Psoas muscle (tissue), 8 donors: ENCODE data around the gene CCDC40. TPM values are rescaled to one million over a fixed set of nuclear protein-coding genes. Genes with fewer than 3 reads are reported as not detected.
"Not testable (repeated sequence)": the region's sequence is repeated elsewhere in the genome, so short reads cannot be mapped to it uniquely, and the experiment has no call there.

Experiments
- ATAC-seq, 4 donors: fragments of 200-7000 bp; cut with Tn5 transposase; one replicate each; pipeline ENCODE4 v1.9.1; 2020; ENCODE audit warnings: moderate library complexity in 3 of 4, mild to moderate bottlenecking in 2 of 4
- DNase-seq, 2 donors: peaks; one replicate each; pipeline ENCODE4 v3.0.0-alpha.2; 2020
- H3K27ac ChIP-seq: fragments of 200-600 bp; one replicate; pipeline ENCODE4 v1.8.0; 2022
- H3K27me3 ChIP-seq, 3 donors: fragments of 200-600 bp in 1 of 3; one replicate each; pipeline versions ENCODE4 v1.6.1 to v1.8.0; 2013 to 2022; ENCODE audit warnings: low read length in 2 of 3, mild to moderate bottlenecking in 2 of 3, moderate library complexity in 1 of 3; ENCODE audit not compliant: insufficient read depth in 3 of 3
- H3K36me3 ChIP-seq, 2 donors: fragments of 200-600 bp in 1 of 2; one replicate each; pipeline versions ENCODE4 v1.6.1 to v1.8.0; 2013 to 2022; ENCODE audit warnings: low read depth in 1 of 2, mild to moderate bottlenecking in 1 of 2, moderate library complexity in 1 of 2; ENCODE audit not compliant: insufficient read depth in 1 of 2
- H3K4me1 ChIP-seq: fragments of 200-600 bp; one replicate; pipeline ENCODE4 v1.8.0; 2022
- H3K4me3 ChIP-seq: fragments of 200-600 bp; one replicate; pipeline ENCODE4 v1.8.0; 2022; ENCODE audit warnings: mild to moderate bottlenecking
- H3K9me3 ChIP-seq: fragments of 200-600 bp; one replicate; pipeline ENCODE4 v1.8.0; 2022
- WGBS, 3 donors: extraction: QIAGEN DNeasy Blood & Tissue Kit; methylation state at CpG; one replicate each; pipeline versions ENCODE4 v1.1.6 to v1.1.7; 2013; 5-methylcytosine and 5-hydroxymethylcytosine counted together
- intact Hi-C, 2 donors: fragments of 100-400 bp; cut with DNase I; formaldehyde crosslinking; loops; one replicate each; pipeline versions ENCODE4 v1.11.0 to v1.14.2; 2022
- polyA plus RNA-seq, 3 donors: library from polyadenylated mRNA; stranded (reverse); fragments of 200-250 nt; gene quantifications; one replicate each; pipeline ENCODE4 v1.2.3, GENCODE V29; 2013
- total RNA-seq, 4 donors: library from RNA; stranded (reverse); fragmentation: NEBNext Ultra II Directional in 2 of 4; extraction: Animal tissue kit (Norgen Biotek cat#: 25700) in 2 of 4; gene quantifications; one replicate each; pipeline versions ENCODE4 v1.2.1 to v1.2.4, GENCODE V29; 2021 to 2023
- TF ChIP-seq, protein P1 (sequence below): fragments of 200-600 bp; IDR thresholded peaks from one replicate; pipeline ENCODE4 v1.8.0; 2022; ENCODE audit warnings: antibody characterized with exemption
- donor health status: healthy with polysubstance abuse.
- donor health status: DM: no; HTN: no; CAD: no; lungs with moderate emphysema.
- donor health status: Bipolar disorder and iron deficiency.
- donor health status: healthy.
- donor health status: DM: yes; HTN: yes; CAD: no.
- donor health status: DM: no; HTN: no; CAD: no.
- donor health status: DM: no; HTN: no; CAD: no.
- donor health status: DM: yes; HTN: yes; CAD: no.

CCDC40 gene
- total and polyA plus RNA-seq, 7 donors, result 0.51 to 1.9 (median 1.4) TPM

- 2 to 3% methylated on average over 28 to 46 of the region's 46 CpGs; no CpG with 5 or more reads in 1 of the 3 donors for WGBS, 3 donors
- Histone ChIP-seq H3K9me3 (no peaks in the 10 kb centered on the region), H3K27ac (peak within 1 kb of the TSS; percentile 85), H3K27me3 (peaks cover 0 to 41% (median 4%) of the 10 kb centered on the region in 3 donors), H3K4me3 (peak within 1 kb of the TSS; percentile 89), H3K36me3 (no peaks in the 10 kb centered on the region), H3K4me1 (peaks cover 11% of the 10 kb centered on the region)
- TF ChIP-seq, protein P1, sequence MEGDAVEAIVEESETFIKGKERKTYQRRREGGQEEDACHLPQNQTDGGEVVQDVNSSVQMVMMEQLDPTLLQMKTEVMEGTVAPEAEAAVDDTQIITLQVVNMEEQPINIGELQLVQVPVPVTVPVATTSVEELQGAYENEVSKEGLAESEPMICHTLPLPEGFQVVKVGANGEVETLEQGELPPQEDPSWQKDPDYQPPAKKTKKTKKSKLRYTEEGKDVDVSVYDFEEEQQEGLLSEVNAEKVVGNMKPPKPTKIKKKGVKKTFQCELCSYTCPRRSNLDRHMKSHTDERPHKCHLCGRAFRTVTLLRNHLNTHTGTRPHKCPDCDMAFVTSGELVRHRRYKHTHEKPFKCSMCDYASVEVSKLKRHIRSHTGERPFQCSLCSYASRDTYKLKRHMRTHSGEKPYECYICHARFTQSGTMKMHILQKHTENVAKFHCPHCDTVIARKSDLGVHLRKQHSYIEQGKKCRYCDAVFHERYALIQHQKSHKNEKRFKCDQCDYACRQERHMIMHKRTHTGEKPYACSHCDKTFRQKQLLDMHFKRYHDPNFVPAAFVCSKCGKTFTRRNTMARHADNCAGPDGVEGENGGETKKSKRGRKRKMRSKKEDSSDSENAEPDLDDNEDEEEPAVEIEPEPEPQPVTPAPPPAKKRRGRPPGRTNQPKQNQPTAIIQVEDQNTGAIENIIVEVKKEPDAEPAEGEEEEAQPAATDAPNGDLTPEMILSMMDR, result no peak
- intact Hi-C loops, result no loop called here
- no peak for ATAC-seq
- DNase-seq, result no peak
These were observed 830 bp upstream of the CCDC40 start, which contains the start of gene TBC1D16 for GRCh38 chr17:80035687-80035936. Gene TBC1D16, minus strand, starts transcription at chr17:80035872. Its CDS starts 22,325 bp downstream, at chr17:80013547.

GRCh38 chr17:80036715-80037477 is 454 bp downstream of the CCDC40 start:
- WGBS, 3 donors, result 3 to 4% (median 4%) methylated on average over 40 to 52 of the region's 52 CpGs
- DNase-seq (peak in 1 of 2 donors; percentile 30), ATAC-seq (peak; percentile 3 to 31 (median 24))
- H3K27ac ChIP-seq, result peak overlapping the region; percentile 85
- intact Hi-C loops, result no loop called here
- TF ChIP-seq, protein P1, result no peak
- H3K4me1 ChIP-seq, result peaks cover 11% of the 10 kb centered on the region
- peak overlapping the region; percentile 89 for H3K4me3 ChIP-seq
- H3K9me3 ChIP-seq, result no peaks in the 10 kb centered on the region
- H3K36me3 ChIP-seq, result no peaks in the 10 kb centered on the region
- peaks cover 0 to 32% (median 4%) of the 10 kb centered on the region in 3 donors for H3K27me3 ChIP-seq

DNA sequence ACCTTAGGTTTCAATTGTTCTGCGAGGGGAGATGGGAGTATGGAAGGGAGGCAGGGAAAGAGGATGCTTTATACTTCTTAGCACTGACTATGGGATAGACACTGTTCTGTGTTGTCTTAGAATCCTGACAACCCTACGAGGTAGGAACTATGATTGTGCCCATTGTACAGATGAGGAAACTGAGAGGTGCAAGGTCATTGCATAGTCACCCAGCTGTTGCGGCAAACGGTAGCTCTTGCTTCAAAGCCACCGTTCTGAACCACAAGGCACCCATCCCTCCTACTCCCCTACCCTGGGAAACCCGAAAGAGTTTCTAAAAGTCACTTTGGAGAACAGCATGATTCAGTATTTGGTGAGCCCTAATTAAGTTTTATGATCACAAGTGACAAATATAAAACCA is 7.5 kb downstream of the CCDC40 start:
- TF ChIP-seq, protein P1, result no peak
- intact Hi-C loops, result no loop called here
- Histone ChIP-seq H3K9me3 (no peaks in the 10 kb centered on the region), H3K27ac (no peak overlapping the region), H3K27me3 (no peaks in the 10 kb centered on the region), H3K36me3 (no peaks in the 10 kb centered on the region), H3K4me3 (no peak overlapping the region), H3K4me1 (no peaks in the 10 kb centered on the region)
- DNase-seq (no peak), ATAC-seq (no peak)
- WGBS, 3 donors, result 90 to 95% (median 93%) methylated on average over 6 of the region's 6 CpGs

DNA sequence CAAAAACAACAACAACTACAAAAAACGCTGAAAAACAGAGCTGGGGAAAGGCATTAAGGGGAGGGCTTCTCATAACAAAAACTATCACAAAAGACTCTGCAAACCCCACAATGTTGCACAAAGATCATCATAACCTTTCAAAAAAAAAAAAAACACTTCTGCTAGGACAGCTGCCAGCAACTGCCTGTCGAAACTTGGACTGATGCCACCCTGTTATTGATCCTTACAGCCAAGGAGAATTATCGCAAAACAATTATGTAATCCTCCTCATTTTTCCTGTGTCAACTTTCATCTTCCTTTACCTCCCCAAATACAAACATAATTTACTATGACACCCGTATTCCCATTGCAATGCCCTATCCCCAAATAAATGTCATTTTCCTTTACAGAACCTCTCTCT is 9.3 kb downstream of the CCDC40 start:
- no peak for DNase-seq

DNA sequence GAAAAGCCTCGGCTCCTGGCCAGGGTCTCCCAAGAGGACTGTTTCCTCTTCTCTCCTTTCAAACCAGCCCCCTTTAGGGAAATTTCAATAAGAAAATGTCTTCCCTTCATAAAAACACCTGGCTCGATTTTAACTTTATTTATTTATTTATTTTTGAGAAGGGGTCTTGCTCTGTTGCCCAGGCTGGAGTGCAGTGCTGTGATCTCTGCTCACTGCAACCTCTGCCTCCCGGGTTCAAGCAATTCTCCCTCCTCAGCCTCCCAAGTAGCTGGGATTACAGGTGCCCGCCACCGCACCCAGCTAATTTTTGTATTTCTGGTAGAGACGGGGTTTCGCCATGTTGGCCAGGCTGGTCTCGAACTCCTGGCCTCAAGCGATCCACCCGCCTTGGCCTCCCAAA is 10.3 kb downstream of the CCDC40 start:
- H3K27me3 ChIP-seq, H3K4me1 ChIP-seq, H3K27ac ChIP-seq, intact Hi-C loops, H3K4me3 ChIP-seq, H3K36me3 ChIP-seq, H3K9me3 ChIP-seq, ATAC-seq, DNase-seq: not testable (repeated sequence)
- WGBS, 3 donors, result 95 to 97% (median 95%) methylated on average over 10 of the region's 10 CpGs

More for the DNA sequence above, 9.3 kb downstream of the CCDC40 start:
- H3K27ac ChIP-seq, result no peak overlapping the region
- TF ChIP-seq, protein P1, result no peak
- no peaks in the 10 kb centered on the region for H3K27me3 ChIP-seq
- no peaks in the 10 kb centered on the region for H3K36me3 ChIP-seq
- intact Hi-C loops, result no loop called here
- ATAC-seq, result no peak
- no peaks in the 10 kb centered on the region for H3K9me3 ChIP-seq
- no peaks in the 10 kb centered on the region for H3K4me1 ChIP-seq
- no peak overlapping the region for H3K4me3 ChIP-seq
- WGBS, 3 donors, result 63 to 68% (median 64%) methylated on average over 4 of the region's 4 CpGs
